Measurements from ENCODE around the gene GPANK1. TPM values are rescaled to one million over a fixed set of nuclear protein-coding genes. Genes with fewer than 3 reads are reported as not detected.

GPANK1 gene
- total RNA-seq, 2 donors from 2014 or later = 14.7 to 20.0 TPM

- Histone ChIP-seq H3K27me3 (no peaks in the 10 kb centered on the region), H3K36me3 (peaks cover 100% of the 10 kb centered on the region), H3K4me1 (no peaks in the 10 kb centered on the region), H3K27ac (no peak overlapping the region), H3K4me3 (no peak overlapping the region), H3K9me3 (no peaks in the 10 kb centered on the region)
- DNase-seq (ENCODE audit: low spot score) = no peak
- TF ChIP-seq CTCF (IDR thresholded peaks at IDR 0.05) = no peak
Observed at GRCh38 chr6:31632279-31632946, 32.4 kb downstream of the GPANK1 start.

DNA sequence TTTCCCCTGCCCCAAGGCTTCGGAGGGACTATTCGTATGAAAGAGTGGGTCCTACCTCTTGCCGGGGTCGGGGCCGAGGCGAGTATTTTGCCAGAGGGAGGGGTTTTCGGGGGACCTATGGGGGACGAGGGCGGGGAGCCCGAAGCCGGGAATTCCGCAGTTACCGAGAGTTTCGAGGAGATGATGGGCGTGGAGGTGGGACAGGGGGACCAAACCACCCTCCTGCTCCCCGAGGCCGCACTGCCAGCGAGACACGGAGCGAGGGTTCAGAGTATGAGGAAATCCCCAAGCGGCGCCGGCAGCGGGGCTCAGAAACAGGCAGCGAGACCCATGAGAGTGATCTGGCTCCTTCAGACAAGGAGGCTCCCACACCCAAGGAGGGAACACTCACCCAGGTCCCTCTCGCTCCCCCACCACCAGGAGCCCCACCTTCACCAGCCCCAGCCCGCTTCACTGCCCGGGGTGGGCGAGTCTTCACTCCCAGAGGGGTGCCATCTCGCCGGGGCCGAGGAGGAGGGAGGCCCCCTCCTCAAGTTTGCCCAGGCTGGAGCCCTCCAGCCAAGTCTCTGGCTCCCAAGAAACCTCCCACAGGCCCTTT, 33.0 kb downstream of the GPANK1 start:
- H3K4me1 ChIP-seq = no peaks in the 10 kb centered on the region
- no peak overlapping the region for H3K27ac ChIP-seq
- no peak for DNase-seq (ENCODE audit: low spot score)
- no peaks in the 10 kb centered on the region for H3K9me3 ChIP-seq
- no peak overlapping the region for H3K4me3 ChIP-seq
- H3K27me3 ChIP-seq = no peaks in the 10 kb centered on the region
- H3K36me3 ChIP-seq = peaks cover 100% of the 10 kb centered on the region
- no peak for TF ChIP-seq CTCF (IDR thresholded peaks at IDR 0.05)

- no peak for TF ChIP-seq CTCF (IDR thresholded peaks at IDR 0.05)
- Histone ChIP-seq H3K4me1 (no peaks in the 10 kb centered on the region), H3K27me3 (no peaks in the 10 kb centered on the region), H3K36me3 (peaks cover 100% of the 10 kb centered on the region), H3K27ac (no peak overlapping the region), H3K9me3 (no peaks in the 10 kb centered on the region), H3K4me3 (no peak overlapping the region)
- no peak for DNase-seq (ENCODE audit: low spot score)
Observed at GRCh38 chr6:31631209-31631608, 33.6 kb downstream of the GPANK1 start.

GRCh38 chr6:31630177-31630934, 34.4 kb downstream of the GPANK1 start:
- no peak for TF ChIP-seq CTCF (IDR thresholded peaks at IDR 0.05)
- Histone ChIP-seq H3K27me3 (no peaks in the 10 kb centered on the region), H3K4me3 (no peak overlapping the region), H3K4me1 (no peaks in the 10 kb centered on the region), H3K9me3 (no peaks in the 10 kb centered on the region), H3K27ac (no peak overlapping the region), H3K36me3 (peaks cover 100% of the 10 kb centered on the region)
- DNase-seq (ENCODE audit: low spot score) = no peak

DNA sequence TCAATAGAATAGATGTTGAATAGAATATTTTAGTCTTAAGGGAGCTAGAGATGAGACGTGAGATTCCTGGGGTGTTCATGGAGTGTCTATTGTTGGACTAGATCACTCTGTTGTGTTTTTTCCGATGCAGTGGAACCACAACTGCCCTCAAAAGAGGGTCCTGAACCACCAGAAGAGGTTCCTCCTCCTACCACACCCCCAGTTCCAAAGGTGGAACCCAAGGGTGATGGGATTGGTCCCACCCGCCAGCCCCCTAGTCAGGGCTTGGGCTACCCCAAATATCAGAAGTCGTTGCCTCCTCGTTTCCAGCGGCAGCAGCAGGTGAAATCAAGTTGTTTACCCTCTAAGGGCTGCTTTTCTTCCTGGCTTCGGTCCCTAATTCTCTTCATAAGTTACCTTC, 35.8 kb downstream of the GPANK1 start:
- DNase-seq (ENCODE audit: low spot score) = no peak
- H3K4me1 ChIP-seq = no peaks in the 10 kb centered on the region
- H3K36me3 ChIP-seq = peaks cover 100% of the 10 kb centered on the region
- H3K4me3 ChIP-seq = no peak overlapping the region
- no peak overlapping the region for H3K27ac ChIP-seq
- H3K9me3 ChIP-seq = no peaks in the 10 kb centered on the region
- no peak for TF ChIP-seq CTCF (IDR thresholded peaks at IDR 0.05)
- H3K27me3 ChIP-seq = no peaks in the 10 kb centered on the region

Measured in right atrium auricular region (tissue), 2 donors.